Thymus (tissue), 11 donors: ENCODE measurements around the gene RANBP17. TPM values are rescaled to one million over a fixed set of nuclear protein-coding genes. Genes with fewer than 3 reads are reported as not detected.

Experiments used
- DNase-seq, 9 donors: peaks; one replicate each; pipeline ENCODE4 v3.0.0-alpha.2; 2013; ENCODE audit warnings: low spot score in 9 of 9, low read depth in 6 of 9, missing footprints in 1 of 9
- H3K27ac ChIP-seq, 2 donors: one replicate each; pipeline ENCODE4 v1.5.1; 2013; ENCODE audit warnings: control low read depth in 1 of 2, low read depth in 1 of 2, low read length in 1 of 2, mild to moderate bottlenecking in 1 of 2, moderate library complexity in 1 of 2
- H3K27me3 ChIP-seq, 2 donors: one replicate each; pipeline ENCODE4 v1.5.1; 2013; ENCODE audit warnings: low read length in 1 of 2; ENCODE audit not compliant: control insufficient read depth in 2 of 2, insufficient read depth in 1 of 2
- H3K36me3 ChIP-seq, 2 donors: one replicate each; pipeline ENCODE4 v1.5.1; 2013; ENCODE audit warnings: low read length in 1 of 2, mild to moderate bottlenecking in 1 of 2, moderate library complexity in 1 of 2; ENCODE audit not compliant: control insufficient read depth in 2 of 2, insufficient read depth in 2 of 2
- H3K4me1 ChIP-seq, 2 donors: one replicate each; pipeline ENCODE4 v1.5.1; 2013; ENCODE audit warnings: low read length in 2 of 2; ENCODE audit not compliant: control insufficient read depth in 2 of 2, insufficient read depth in 2 of 2
- H3K4me3 ChIP-seq, 2 donors: one replicate each; pipeline ENCODE4 v1.5.1; 2013; ENCODE audit warnings: low read length in 2 of 2, control low read depth in 1 of 2, mild to moderate bottlenecking in 1 of 2
- H3K9me3 ChIP-seq, 2 donors: one replicate each; pipeline ENCODE4 v1.5.1; 2013; ENCODE audit warnings: low read length in 1 of 2, mild to moderate bottlenecking in 1 of 2; ENCODE audit not compliant: control insufficient read depth in 2 of 2, insufficient read depth in 1 of 2
- WGBS: extraction: QIAGEN DNeasy Blood & Tissue Kit; methylation state at CpG from one replicate; pipeline ENCODE4 v1.1.7; 2013; 5-methylcytosine and 5-hydroxymethylcytosine counted together
- polyA plus RNA-seq: library from polyadenylated mRNA; stranded (reverse); fragments of 200-250 nt; gene quantifications from one replicate; pipeline ENCODE4 v1.2.3, GENCODE V29; 2013
- total RNA-seq: library from RNA; stranded (reverse); fragments of 120-200 nt; gene quantifications from one replicate; pipeline ENCODE4 v1.2.4, GENCODE V29; 2013
- donor health status: healthy.

RANBP17 gene
- total and polyA plus RNA-seq, 2 donors = 2.1 to 6.8 TPM

GRCh38 chr5:171074747-171075146, 212.9 kb downstream of the RANBP17 start:
- H3K27ac ChIP-seq = no peak overlapping the region
- WGBS = 98% methylated on average over 5 of the region's 5 CpGs
- H3K4me3 ChIP-seq = no peak overlapping the region
- no peaks in the 10 kb centered on the region for H3K9me3 ChIP-seq
- H3K4me1 ChIP-seq = no peaks in the 10 kb centered on the region
- H3K27me3 ChIP-seq = no peaks in the 10 kb centered on the region
- DNase-seq = no peak
- no peaks in the 10 kb centered on the region for H3K36me3 ChIP-seq

GRCh38 chr5:171080186-171080938, 218.5 kb downstream of the RANBP17 start:
- 91% methylated on average over 7 of the region's 7 CpGs for WGBS
- Histone ChIP-seq H3K4me1 (no peaks in the 10 kb centered on the region), H3K9me3 (no peaks in the 10 kb centered on the region), H3K27me3 (no peaks in the 10 kb centered on the region), H3K4me3 (no peak overlapping the region), H3K36me3 (no peaks in the 10 kb centered on the region), H3K27ac (no peak overlapping the region)
- no peak for DNase-seq

- H3K27ac ChIP-seq = no peak overlapping the region
- no peak for DNase-seq
- 96% methylated on average over 1 of the region's 1 CpG for WGBS
- H3K27me3 ChIP-seq = no peaks in the 10 kb centered on the region
- no peaks in the 10 kb centered on the region for H3K4me1 ChIP-seq
- no peak overlapping the region for H3K4me3 ChIP-seq
- H3K36me3 ChIP-seq = no peaks in the 10 kb centered on the region
- no peaks in the 10 kb centered on the region for H3K9me3 ChIP-seq
Observed at GRCh38 chr5:171081319-171081718, 219.5 kb downstream of the RANBP17 start.

- Histone ChIP-seq H3K36me3 (no peaks in the 10 kb centered on the region), H3K4me1 (no peaks in the 10 kb centered on the region), H3K27ac (no peak overlapping the region), H3K4me3 (no peak overlapping the region), H3K9me3 (no peaks in the 10 kb centered on the region), H3K27me3 (no peaks in the 10 kb centered on the region)
- no peak for DNase-seq
- 97% methylated on average over 2 of the region's 2 CpGs for WGBS
Observed at GRCh38 chr5:171092194-171092593, 230.4 kb downstream of the RANBP17 start.

GRCh38 chr5:171093598-171093997, 231.8 kb downstream of the RANBP17 start:
- Histone ChIP-seq H3K4me1 (no peaks in the 10 kb centered on the region), H3K9me3 (no peaks in the 10 kb centered on the region), H3K27me3 (no peaks in the 10 kb centered on the region), H3K4me3 (no peak overlapping the region), H3K27ac (no peak overlapping the region), H3K36me3 (no peaks in the 10 kb centered on the region)
- DNase-seq = no peak

GRCh38 chr5:171094356-171094755, 232.5 kb downstream of the RANBP17 start:
- Histone ChIP-seq H3K4me1 (no peaks in the 10 kb centered on the region), H3K4me3 (no peak overlapping the region), H3K27ac (no peak overlapping the region), H3K27me3 (no peaks in the 10 kb centered on the region), H3K36me3 (no peaks in the 10 kb centered on the region), H3K9me3 (no peaks in the 10 kb centered on the region)
- no peak for DNase-seq
- 91% methylated on average over 3 of the region's 3 CpGs for WGBS

GRCh38 chr5:171102877-171103610, 241.2 kb downstream of the RANBP17 start:
- no peak overlapping the region for H3K4me3 ChIP-seq
- no peak overlapping the region for H3K27ac ChIP-seq
- H3K27me3 ChIP-seq = no peaks in the 10 kb centered on the region
- H3K36me3 ChIP-seq = no peaks in the 10 kb centered on the region
- H3K9me3 ChIP-seq = peaks cover 0 to 5% of the 10 kb centered on the region in 2 donors
- 86% methylated on average over 11 of the region's 11 CpGs for WGBS
- H3K4me1 ChIP-seq = no peaks in the 10 kb centered on the region
- no peak for DNase-seq

GRCh38 chr5:171107669-171108068, 245.9 kb downstream of the RANBP17 start:
- 97% methylated on average over 4 of the region's 4 CpGs for WGBS
- DNase-seq = no peak
- no peaks in the 10 kb centered on the region for H3K27me3 ChIP-seq
- H3K9me3 ChIP-seq = peaks cover 0 to 4% of the 10 kb centered on the region in 2 donors
- H3K4me3 ChIP-seq = no peak overlapping the region
- no peaks in the 10 kb centered on the region for H3K36me3 ChIP-seq
- H3K27ac ChIP-seq = no peak overlapping the region
- no peaks in the 10 kb centered on the region for H3K4me1 ChIP-seq

GRCh38 chr5:171115519-171115918, 253.7 kb downstream of the RANBP17 start:
- no peaks in the 10 kb centered on the region for H3K9me3 ChIP-seq
- no peaks in the 10 kb centered on the region for H3K4me1 ChIP-seq
- no peaks in the 10 kb centered on the region for H3K27me3 ChIP-seq
- H3K36me3 ChIP-seq = no peaks in the 10 kb centered on the region
- H3K27ac ChIP-seq = no peak overlapping the region
- DNase-seq = no peak
- 82% methylated on average over 5 of the region's 5 CpGs for WGBS
- no peak overlapping the region for H3K4me3 ChIP-seq
